SK-N-SH treated with all-trans-retinoic acid at 6 μM for 48 hours (cell line): ENCODE results near the gene TMED7.

Experiments used
- ATAC-seq: fragments of 200-7000 bp; cut with Tn5 transposase; 3 replicates; pipeline ENCODE4 v1.9.1; 2020; ENCODE audit warnings: mild to moderate bottlenecking, moderate library complexity
- ARNTL ChIP-seq: fragments of 450-650 bp; formaldehyde crosslinking; IDR thresholded peaks from 2 replicates; pipeline ENCODE4 v1.5.0; 2020; ENCODE audit warnings: low read depth, mild to moderate bottlenecking, moderate library complexity, borderline replicate concordance
- BACH2 ChIP-seq: fragments of 250-450 bp; sonication (Bioruptor Pico); IDR thresholded peaks from 2 replicates; pipeline ENCODE4 v1.9.0; 2021; ENCODE audit warnings: mild to moderate bottlenecking, borderline replicate concordance
- CSDC2 ChIP-seq: fragments of 250-450 bp; sonication (Bioruptor Pico); IDR thresholded peaks from 2 replicates; pipeline ENCODE4 v1.5.0; 2020; ENCODE audit warnings: mild to moderate bottlenecking, moderate library complexity
- ESRRG ChIP-seq: fragments of 250-450 bp; sonication (Bioruptor Pico); IDR thresholded peaks from 2 replicates; pipeline ENCODE4 v1.6.1; 2021; ENCODE audit warnings: mild to moderate bottlenecking
- GLIS3 ChIP-seq: fragments of 250-450 bp; sonication (Bioruptor Pico); IDR thresholded peaks from 2 replicates; pipeline ENCODE4 v1.5.0; 2020; ENCODE audit warnings: mild to moderate bottlenecking, moderate library complexity
- ISL1 ChIP-seq: fragments of 250-450 bp; sonication (Bioruptor Pico); IDR thresholded peaks from 2 replicates; pipeline ENCODE4 v2.1.2; 2022; ENCODE audit warnings: mild to moderate bottlenecking, moderate library complexity
- OSR1 ChIP-seq: fragments of 250-450 bp; sonication (Bioruptor Pico); IDR thresholded peaks from 2 replicates; pipeline ENCODE4 v1.8.0; 2022; ENCODE audit warnings: moderate library complexity, mild to moderate bottlenecking, inconsistent platforms
- SNAI2 ChIP-seq: fragments of 250-450 bp; sonication (Bioruptor Pico); IDR thresholded peaks from 2 replicates; pipeline ENCODE4 v1.5.0; 2020; ENCODE audit warnings: mild to moderate bottlenecking, moderate library complexity
- TCF4 ChIP-seq: fragments of 250-450 bp; sonication (Bioruptor Pico); IDR thresholded peaks from 2 replicates; pipeline ENCODE4 v1.8.0; 2021; ENCODE audit warnings: mild to moderate bottlenecking, moderate library complexity, borderline replicate concordance
- TOX ChIP-seq: fragments of 250-450 bp; sonication (Bioruptor Pico); IDR thresholded peaks from 2 replicates; pipeline ENCODE4 v1.8.0; 2021; ENCODE audit warnings: mild to moderate bottlenecking, moderate library complexity, borderline replicate concordance
- ZFP3 ChIP-seq: fragments of 250-450 bp; sonication (Bioruptor Pico); IDR thresholded peaks from 2 replicates; pipeline ENCODE4 v1.5.0; 2020; ENCODE audit warnings: mild to moderate bottlenecking, moderate library complexity
- ZFP30 ChIP-seq: fragments of 450-650 bp; formaldehyde crosslinking; IDR thresholded peaks from 2 replicates; pipeline ENCODE4 v1.5.0; 2022; ENCODE audit warnings: mild to moderate bottlenecking, moderate library complexity
- ZNF565 ChIP-seq: fragments of 450-650 bp; formaldehyde crosslinking; conservative IDR thresholded peaks from 2 replicates; pipeline ENCODE4 v1.5.0; 2020; ENCODE audit warnings: low read depth, mild to moderate bottlenecking, moderate library complexity
- ZNF70 ChIP-seq: fragments of 450-650 bp; formaldehyde crosslinking; IDR thresholded peaks from 2 replicates; pipeline ENCODE4 v1.5.0; 2020; ENCODE audit warnings: mild to moderate bottlenecking, moderate library complexity
- ZNF8 ChIP-seq: fragments of 450-650 bp; formaldehyde crosslinking; IDR thresholded peaks from 2 replicates; pipeline ENCODE4 v1.5.0; 2020; ENCODE audit warnings: mild to moderate bottlenecking, moderate library complexity
- TF ChIP-seq, protein P1 (sequence below): fragments of 250-450 bp; sonication (Bioruptor Pico); IDR thresholded peaks from 2 replicates; pipeline ENCODE4 v1.5.1; 2020; ENCODE audit warnings: low read depth, mild to moderate bottlenecking, moderate library complexity
- TF ChIP-seq, protein P2 (sequence below): fragments of 250-450 bp; sonication (Bioruptor Pico); IDR thresholded peaks from 2 replicates; pipeline ENCODE4 v1.5.0; 2020; ENCODE audit warnings: mild to moderate bottlenecking, moderate library complexity
- TF ChIP-seq, protein P3 (sequence below): fragments of 250-450 bp; sonication (Bioruptor Pico); IDR thresholded peaks from 2 replicates; pipeline ENCODE4 v1.8.0; 2020; ENCODE audit warnings: mild to moderate bottlenecking, moderate library complexity, borderline replicate concordance
- TF ChIP-seq, protein P4 (sequence below): fragments of 250-450 bp; sonication (Bioruptor Pico); IDR thresholded peaks from 2 replicates; pipeline ENCODE4 v1.5.1; 2021; ENCODE audit warnings: mild to moderate bottlenecking, moderate library complexity
- TF ChIP-seq, protein P5 (sequence below): fragments of 250-450 bp; sonication (Bioruptor Pico); IDR thresholded peaks from 2 replicates; pipeline ENCODE4 v1.8.0; 2021; ENCODE audit warnings: low read depth, mild to moderate bottlenecking, moderate library complexity, borderline replicate concordance

TMED7 gene

DNA sequence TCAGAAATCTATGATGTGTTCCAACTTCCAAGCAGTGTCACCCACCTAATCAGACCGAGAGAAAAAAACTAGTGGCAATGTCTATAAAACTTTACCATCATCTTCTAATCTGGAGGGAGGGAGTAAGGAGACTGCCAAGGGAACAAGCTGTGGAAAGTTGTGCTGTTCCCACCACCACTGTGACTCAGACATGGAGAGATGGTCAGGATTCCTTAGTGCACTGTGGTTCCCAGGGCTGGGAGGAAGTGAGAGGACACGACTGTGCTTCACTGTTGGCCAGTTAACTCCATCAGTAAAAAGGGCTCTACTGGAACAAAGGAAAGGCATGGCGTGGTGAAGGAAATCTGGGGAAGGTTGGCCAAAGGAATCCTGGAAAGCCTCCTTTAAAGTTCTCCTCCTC is 42.4 kb downstream of the TMED7 start:
- TF ChIP-seq ZNF8 (CRISPR knock-in tag) (no peak), OSR1 (CRISPR knock-in tag) (no peak), GLIS3 (CRISPR knock-in tag) (no peak), ZFP3 (CRISPR knock-in tag) (no peak), ESRRG (CRISPR knock-in tag) (no peak), ZNF70 (CRISPR knock-in tag) (no peak), ZFP30 (no peak), ISL1 (CRISPR knock-in tag) (no peak), TOX (CRISPR knock-in tag) (no peak), ARNTL (CRISPR knock-in tag) (no peak), BACH2 (CRISPR knock-in tag) (no peak)
- TF ChIP-seq, protein P1, sequence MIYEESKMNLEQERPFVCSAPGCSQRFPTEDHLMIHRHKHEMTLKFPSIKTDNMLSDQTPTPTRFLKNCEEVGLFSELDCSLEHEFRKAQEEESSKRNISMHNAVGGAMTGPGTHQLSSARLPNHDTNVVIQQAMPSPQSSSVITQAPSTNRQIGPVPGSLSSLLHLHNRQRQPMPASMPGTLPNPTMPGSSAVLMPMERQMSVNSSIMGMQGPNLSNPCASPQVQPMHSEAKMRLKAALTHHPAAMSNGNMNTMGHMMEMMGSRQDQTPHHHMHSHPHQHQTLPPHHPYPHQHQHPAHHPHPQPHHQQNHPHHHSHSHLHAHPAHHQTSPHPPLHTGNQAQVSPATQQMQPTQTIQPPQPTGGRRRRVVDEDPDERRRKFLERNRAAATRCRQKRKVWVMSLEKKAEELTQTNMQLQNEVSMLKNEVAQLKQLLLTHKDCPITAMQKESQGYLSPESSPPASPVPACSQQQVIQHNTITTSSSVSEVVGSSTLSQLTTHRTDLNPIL (CRISPR knock-in tag) = no peak
- TF ChIP-seq, protein P2, sequence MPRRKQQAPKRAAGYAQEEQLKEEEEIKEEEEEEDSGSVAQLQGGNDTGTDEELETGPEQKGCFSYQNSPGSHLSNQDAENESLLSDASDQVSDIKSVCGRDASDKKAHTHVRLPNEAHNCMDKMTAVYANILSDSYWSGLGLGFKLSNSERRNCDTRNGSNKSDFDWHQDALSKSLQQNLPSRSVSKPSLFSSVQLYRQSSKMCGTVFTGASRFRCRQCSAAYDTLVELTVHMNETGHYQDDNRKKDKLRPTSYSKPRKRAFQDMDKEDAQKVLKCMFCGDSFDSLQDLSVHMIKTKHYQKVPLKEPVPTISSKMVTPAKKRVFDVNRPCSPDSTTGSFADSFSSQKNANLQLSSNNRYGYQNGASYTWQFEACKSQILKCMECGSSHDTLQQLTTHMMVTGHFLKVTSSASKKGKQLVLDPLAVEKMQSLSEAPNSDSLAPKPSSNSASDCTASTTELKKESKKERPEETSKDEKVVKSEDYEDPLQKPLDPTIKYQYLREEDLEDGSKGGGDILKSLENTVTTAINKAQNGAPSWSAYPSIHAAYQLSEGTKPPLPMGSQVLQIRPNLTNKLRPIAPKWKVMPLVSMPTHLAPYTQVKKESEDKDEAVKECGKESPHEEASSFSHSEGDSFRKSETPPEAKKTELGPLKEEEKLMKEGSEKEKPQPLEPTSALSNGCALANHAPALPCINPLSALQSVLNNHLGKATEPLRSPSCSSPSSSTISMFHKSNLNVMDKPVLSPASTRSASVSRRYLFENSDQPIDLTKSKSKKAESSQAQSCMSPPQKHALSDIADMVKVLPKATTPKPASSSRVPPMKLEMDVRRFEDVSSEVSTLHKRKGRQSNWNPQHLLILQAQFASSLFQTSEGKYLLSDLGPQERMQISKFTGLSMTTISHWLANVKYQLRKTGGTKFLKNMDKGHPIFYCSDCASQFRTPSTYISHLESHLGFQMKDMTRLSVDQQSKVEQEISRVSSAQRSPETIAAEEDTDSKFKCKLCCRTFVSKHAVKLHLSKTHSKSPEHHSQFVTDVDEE (CRISPR knock-in tag) = no peak
- TF ChIP-seq, protein P3, sequence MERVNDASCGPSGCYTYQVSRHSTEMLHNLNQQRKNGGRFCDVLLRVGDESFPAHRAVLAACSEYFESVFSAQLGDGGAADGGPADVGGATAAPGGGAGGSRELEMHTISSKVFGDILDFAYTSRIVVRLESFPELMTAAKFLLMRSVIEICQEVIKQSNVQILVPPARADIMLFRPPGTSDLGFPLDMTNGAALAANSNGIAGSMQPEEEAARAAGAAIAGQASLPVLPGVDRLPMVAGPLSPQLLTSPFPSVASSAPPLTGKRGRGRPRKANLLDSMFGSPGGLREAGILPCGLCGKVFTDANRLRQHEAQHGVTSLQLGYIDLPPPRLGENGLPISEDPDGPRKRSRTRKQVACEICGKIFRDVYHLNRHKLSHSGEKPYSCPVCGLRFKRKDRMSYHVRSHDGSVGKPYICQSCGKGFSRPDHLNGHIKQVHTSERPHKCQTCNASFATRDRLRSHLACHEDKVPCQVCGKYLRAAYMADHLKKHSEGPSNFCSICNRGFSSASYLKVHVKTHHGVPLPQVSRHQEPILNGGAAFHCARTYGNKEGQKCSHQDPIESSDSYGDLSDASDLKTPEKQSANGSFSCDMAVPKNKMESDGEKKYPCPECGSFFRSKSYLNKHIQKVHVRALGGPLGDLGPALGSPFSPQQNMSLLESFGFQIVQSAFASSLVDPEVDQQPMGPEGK (CRISPR knock-in tag) = no peak
- TF ChIP-seq, protein P4, sequence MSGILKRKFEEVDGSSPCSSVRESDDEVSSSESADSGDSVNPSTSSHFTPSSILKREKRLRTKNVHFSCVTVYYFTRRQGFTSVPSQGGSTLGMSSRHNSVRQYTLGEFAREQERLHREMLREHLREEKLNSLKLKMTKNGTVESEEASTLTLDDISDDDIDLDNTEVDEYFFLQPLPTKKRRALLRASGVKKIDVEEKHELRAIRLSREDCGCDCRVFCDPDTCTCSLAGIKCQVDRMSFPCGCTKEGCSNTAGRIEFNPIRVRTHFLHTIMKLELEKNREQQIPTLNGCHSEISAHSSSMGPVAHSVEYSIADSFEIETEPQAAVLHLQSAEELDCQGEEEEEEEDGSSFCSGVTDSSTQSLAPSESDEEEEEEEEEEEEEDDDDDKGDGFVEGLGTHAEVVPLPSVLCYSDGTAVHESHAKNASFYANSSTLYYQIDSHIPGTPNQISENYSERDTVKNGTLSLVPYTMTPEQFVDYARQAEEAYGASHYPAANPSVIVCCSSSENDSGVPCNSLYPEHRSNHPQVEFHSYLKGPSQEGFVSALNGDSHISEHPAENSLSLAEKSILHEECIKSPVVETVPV (CRISPR knock-in tag) = no peak
- TF ChIP-seq, all 23 proteins: peak for 0
- peak; percentile 79 for ATAC-seq

DNA sequence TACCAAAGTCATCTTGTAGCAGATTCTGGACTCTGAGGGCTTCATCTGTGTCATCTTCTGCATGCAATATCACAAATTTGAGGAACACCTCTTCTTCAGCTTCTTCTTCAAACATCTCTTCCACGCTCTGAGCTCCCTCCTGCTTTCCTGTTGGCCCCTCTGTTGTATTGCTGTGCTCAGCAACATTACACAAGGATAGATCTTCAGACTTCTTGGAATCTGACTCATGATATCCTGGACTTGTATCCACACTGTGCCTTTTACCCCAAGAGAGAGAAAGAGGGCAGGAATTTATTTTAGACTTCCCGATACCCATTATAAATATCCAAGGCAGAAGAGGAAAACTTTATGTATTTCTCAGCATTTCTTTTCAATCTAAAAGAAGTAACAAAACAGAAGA is 44.9 kb downstream of the TMED7 start:
- TF ChIP-seq ISL1 (CRISPR knock-in tag) = no peak
- no peak for TF ChIP-seq SNAI2 (CRISPR knock-in tag)
- TF ChIP-seq CSDC2 (CRISPR knock-in tag) = no peak
- TF ChIP-seq, protein P5, sequence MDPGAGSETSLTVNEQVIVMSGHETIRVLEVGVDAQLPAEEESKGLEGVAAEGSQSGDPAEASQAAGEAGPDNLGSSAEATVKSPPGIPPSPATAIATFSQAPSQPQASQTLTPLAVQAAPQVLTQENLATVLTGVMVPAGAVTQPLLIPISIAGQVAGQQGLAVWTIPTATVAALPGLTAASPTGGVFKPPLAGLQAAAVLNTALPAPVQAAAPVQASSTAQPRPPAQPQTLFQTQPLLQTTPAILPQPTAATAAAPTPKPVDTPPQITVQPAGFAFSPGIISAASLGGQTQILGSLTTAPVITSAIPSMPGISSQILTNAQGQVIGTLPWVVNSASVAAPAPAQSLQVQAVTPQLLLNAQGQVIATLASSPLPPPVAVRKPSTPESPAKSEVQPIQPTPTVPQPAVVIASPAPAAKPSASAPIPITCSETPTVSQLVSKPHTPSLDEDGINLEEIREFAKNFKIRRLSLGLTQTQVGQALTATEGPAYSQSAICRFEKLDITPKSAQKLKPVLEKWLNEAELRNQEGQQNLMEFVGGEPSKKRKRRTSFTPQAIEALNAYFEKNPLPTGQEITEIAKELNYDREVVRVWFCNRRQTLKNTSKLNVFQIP (CRISPR knock-in tag) = no peak
- no peak for TF ChIP-seq TCF4 (CRISPR knock-in tag)
- no peak for TF ChIP-seq ZNF565 (CRISPR knock-in tag)
- TF ChIP-seq ZNF8 (CRISPR knock-in tag) = no peak
- TF ChIP-seq, protein P3 (CRISPR knock-in tag) = no peak
- ATAC-seq = no peak
